PC-3 (cell line): ENCODE data around the gene BAG3.

Experiments
- EZH2phosphoT487 ChIP-seq: fragments of 300-600 bp; sonication (generic); IDR thresholded peaks from 2 replicates; pipeline ENCODE4 v1.6.1; 2018; ENCODE audit warnings: mild to moderate bottlenecking, antibody characterized with exemption, low read length, borderline replicate concordance
- TF ChIP-seq, protein P1 (sequence below): fragments of 300-600 bp; sonication (generic); conservative IDR thresholded peaks from 2 replicates; pipeline ENCODE4 v1.5.1; 2017; ENCODE audit warnings: antibody characterized with exemption, low read depth, mild to moderate bottlenecking, low read length

GRCh38 chr10:119644205-119644814 lies 6.9 kb upstream of the BAG3 start:
- no peak for TF ChIP-seq EZH2phosphoT487
- TF ChIP-seq, protein P1, sequence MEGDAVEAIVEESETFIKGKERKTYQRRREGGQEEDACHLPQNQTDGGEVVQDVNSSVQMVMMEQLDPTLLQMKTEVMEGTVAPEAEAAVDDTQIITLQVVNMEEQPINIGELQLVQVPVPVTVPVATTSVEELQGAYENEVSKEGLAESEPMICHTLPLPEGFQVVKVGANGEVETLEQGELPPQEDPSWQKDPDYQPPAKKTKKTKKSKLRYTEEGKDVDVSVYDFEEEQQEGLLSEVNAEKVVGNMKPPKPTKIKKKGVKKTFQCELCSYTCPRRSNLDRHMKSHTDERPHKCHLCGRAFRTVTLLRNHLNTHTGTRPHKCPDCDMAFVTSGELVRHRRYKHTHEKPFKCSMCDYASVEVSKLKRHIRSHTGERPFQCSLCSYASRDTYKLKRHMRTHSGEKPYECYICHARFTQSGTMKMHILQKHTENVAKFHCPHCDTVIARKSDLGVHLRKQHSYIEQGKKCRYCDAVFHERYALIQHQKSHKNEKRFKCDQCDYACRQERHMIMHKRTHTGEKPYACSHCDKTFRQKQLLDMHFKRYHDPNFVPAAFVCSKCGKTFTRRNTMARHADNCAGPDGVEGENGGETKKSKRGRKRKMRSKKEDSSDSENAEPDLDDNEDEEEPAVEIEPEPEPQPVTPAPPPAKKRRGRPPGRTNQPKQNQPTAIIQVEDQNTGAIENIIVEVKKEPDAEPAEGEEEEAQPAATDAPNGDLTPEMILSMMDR: 0 out of 2 replicates have a peak, but pooled peaks have one; percentile 12
